Liver (tissue), 9 donors: Measurements from ENCODE around the gene IFT20. TPM values are rescaled to one million over a fixed set of nuclear protein-coding genes. Genes with fewer than 3 reads are reported as not detected.

Source experiments
- DNase-seq: peaks from one replicate; pipeline ENCODE4 v3.0.0-alpha.2; 2017; ENCODE audit warnings: low spot score
- H3K27ac ChIP-seq, 2 donors: one replicate each; pipeline ENCODE4 v1.7.0; 2013; ENCODE audit warnings: inconsistent platforms in 2 of 2, low read length in 2 of 2, control low read depth in 1 of 2, low read depth in 1 of 2, mild to moderate bottlenecking in 1 of 2
- H3K27me3 ChIP-seq, 4 donors: one replicate each; pipeline versions ENCODE4 v1.6.1 to v1.7.0; 2013; ENCODE audit warnings: low read length in 3 of 4, inconsistent platforms in 1 of 4, mild to moderate bottlenecking in 1 of 4, moderate library complexity in 1 of 4; ENCODE audit not compliant: control insufficient read depth in 4 of 4, insufficient read depth in 4 of 4
- H3K36me3 ChIP-seq, 4 donors: one replicate each; pipeline versions ENCODE4 v1.6.1 to v1.7.0; 2013; ENCODE audit warnings: low read length in 3 of 4, mild to moderate bottlenecking in 3 of 4, low read depth in 1 of 4, moderate library complexity in 1 of 4; ENCODE audit not compliant: control insufficient read depth in 4 of 4, insufficient read depth in 3 of 4
- H3K4me1 ChIP-seq, 4 donors: one replicate each; pipeline versions ENCODE4 v1.6.1 to v1.7.0; 2013; ENCODE audit warnings: low read length in 3 of 4, mild to moderate bottlenecking in 3 of 4, moderate library complexity in 1 of 4; ENCODE audit not compliant: control insufficient read depth in 4 of 4, insufficient read depth in 4 of 4
- H3K4me3 ChIP-seq, 3 donors: one replicate each; pipeline versions ENCODE4 v1.6.1 to v1.7.0; 2013; ENCODE audit warnings: low read length in 3 of 3, control low read depth in 1 of 3, low read depth in 1 of 3, mild to moderate bottlenecking in 1 of 3
- H3K9ac ChIP-seq, 2 donors: one replicate each; pipeline ENCODE4 v1.7.0; 2013; ENCODE audit warnings: low read length in 2 of 2, mild to moderate bottlenecking in 2 of 2, moderate library complexity in 2 of 2, control low read depth in 1 of 2, low read depth in 1 of 2
- H3K9me3 ChIP-seq, 4 donors: one replicate each; pipeline versions ENCODE4 v1.6.1 to v1.7.0; 2013; ENCODE audit warnings: low read length in 3 of 4; ENCODE audit not compliant: control insufficient read depth in 4 of 4
- ATF3 ChIP-seq: IDR thresholded peaks from 2 replicates; pipeline ENCODE4 v1.6.1; 2016; ENCODE audit warnings: antibody characterized with exemption
- EGR1 ChIP-seq, 2 donors: IDR thresholded peaks; 2 replicates each; pipeline ENCODE4 v1.6.1; 2016 to 2018; ENCODE audit warnings: antibody characterized with exemption in 2 of 2, low read depth in 2 of 2
- FOXA1 ChIP-seq: IDR thresholded peaks from 2 replicates; pipeline ENCODE4 v1.6.1; 2016; ENCODE audit warnings: antibody characterized with exemption
- FOXA2 ChIP-seq: IDR thresholded peaks from 2 replicates; pipeline ENCODE4 v1.6.1; 2016; ENCODE audit warnings: antibody characterized with exemption
- GABPA ChIP-seq, 2 donors: IDR thresholded peaks in 1 of 2; conservative IDR thresholded peaks in 1 of 2; 2 replicates each; pipeline ENCODE4 v1.6.1; 2016; ENCODE audit warnings: antibody characterized with exemption in 2 of 2, mild to moderate bottlenecking in 1 of 2, moderate library complexity in 1 of 2
- HNF4A ChIP-seq, 2 donors: conservative IDR thresholded peaks; 2 replicates each; pipeline ENCODE4 v1.6.1; 2016; ENCODE audit warnings: antibody characterized with exemption in 2 of 2, mild to moderate bottlenecking in 2 of 2
- HNF4G ChIP-seq: IDR thresholded peaks from 2 replicates; pipeline ENCODE4 v1.6.1; 2016; ENCODE audit warnings: antibody characterized with exemption
- JUND ChIP-seq, 2 donors: IDR thresholded peaks; 2 replicates each; pipeline ENCODE4 v1.6.1; 2016; ENCODE audit warnings: antibody characterized with exemption in 2 of 2
- NR2F2 ChIP-seq: IDR thresholded peaks from 2 replicates; pipeline ENCODE4 v1.6.1; 2016; ENCODE audit warnings: antibody characterized with exemption
- RAD21 ChIP-seq, 2 donors: IDR thresholded peaks; 2 replicates each; pipeline ENCODE4 v1.6.1; 2016; ENCODE audit warnings: antibody characterized with exemption in 2 of 2, mild to moderate bottlenecking in 2 of 2
- RXRA ChIP-seq, 2 donors: IDR thresholded peaks; 2 replicates each; pipeline ENCODE4 v1.6.1; 2017 to 2018; ENCODE audit warnings: antibody characterized with exemption in 2 of 2, mild to moderate bottlenecking in 1 of 2
- SP1 ChIP-seq: IDR thresholded peaks from 2 replicates; pipeline ENCODE4 v1.6.1; 2018; ENCODE audit warnings: antibody characterized with exemption, mild to moderate bottlenecking
- TAF1 ChIP-seq: conservative IDR thresholded peaks from 2 replicates; pipeline ENCODE4 v1.6.1; 2016; ENCODE audit warnings: antibody characterized with exemption, mild to moderate bottlenecking
- YY1 ChIP-seq: IDR thresholded peaks from 2 replicates; pipeline ENCODE4 v1.6.1; 2016; ENCODE audit warnings: antibody characterized with exemption, mild to moderate bottlenecking
- ZBTB33 ChIP-seq: IDR thresholded peaks from 2 replicates; pipeline ENCODE4 v1.6.1; 2016; ENCODE audit warnings: antibody characterized with exemption
- WGBS: extraction: QIAGEN DNeasy Blood & Tissue Kit; methylation state at CpG from one replicate; pipeline ENCODE4 v1.1.7; 2013; 5-methylcytosine and 5-hydroxymethylcytosine counted together
- polyA plus RNA-seq, 2 donors: library from polyadenylated mRNA; stranded (reverse) in 1 of 2; unstranded in 1 of 2; fragments of 200-250 nt in 1 of 2; fragments of >200 nt in 1 of 2; fragmentation: Nextera tagmentation in 1 of 2; extraction: Ambion mirVana in 1 of 2; gene quantifications; one replicate each; pipeline versions ENCODE4 v1.2.1 to v1.2.3, GENCODE V29; 2013 to 2015
- total RNA-seq, 2 donors: library from RNA; depleted of rRNA; stranded (reverse); fragments of >200 nt; gene quantifications; one replicate each; pipeline ENCODE4 v1.2.3, GENCODE V29; 2014
- TF ChIP-seq, protein P1 (sequence below): fragments of 150-350 bp; IDR thresholded peaks from 2 replicates; pipeline ENCODE4 v1.5.1; 2017; ENCODE audit warnings: improper control_type of control experiment, low read depth, low read length; ENCODE audit not compliant: missing input control
- TF ChIP-seq, protein P2 (sequence below): IDR thresholded peaks from 2 replicates; pipeline ENCODE4 v1.6.1; 2016; ENCODE audit warnings: antibody characterized with exemption, mild to moderate bottlenecking
- TF ChIP-seq, protein P3 (sequence below): IDR thresholded peaks from 2 replicates; pipeline ENCODE4 v1.6.1; 2016; ENCODE audit warnings: antibody characterized with exemption
- donor health status: healthy.
- donor health status: healthy.
- donor health status: healthy.
- donor health status: healthy.
- donor health status: healthy.

IFT20 gene
- total and polyA plus RNA-seq, 4 donors: 15.5 to 37.1 (median 24.7) TPM

GRCh38 chr17:28295677-28296578 lies 39.3 kb downstream of the IFT20 start:
- H3K4me1 ChIP-seq: peaks cover 0 to 2% (median 0%) of the 10 kb centered on the region in 4 donors
- 80% methylated on average over 3 of the region's 3 CpGs for WGBS
- no peak overlapping the region for H3K27ac ChIP-seq
- no peaks in the 10 kb centered on the region for H3K27me3 ChIP-seq
- no peak overlapping the region for H3K9ac ChIP-seq
- no peak for DNase-seq
- no peaks in the 10 kb centered on the region for H3K9me3 ChIP-seq
- TF ChIP-seq NR2F2: no peak
- TF ChIP-seq ZBTB33: no peak
- TF ChIP-seq HNF4G: no peak
- TF ChIP-seq HNF4A (conservative IDR thresholded peaks at IDR 0.05): no peak
- no peak for TF ChIP-seq YY1
- no peak for TF ChIP-seq ATF3
- TF ChIP-seq FOXA1: no peak
- no peak for TF ChIP-seq TAF1
- TF ChIP-seq RAD21 (IDR thresholded peaks at IDR 0.05): no peak
- TF ChIP-seq, protein P1, sequence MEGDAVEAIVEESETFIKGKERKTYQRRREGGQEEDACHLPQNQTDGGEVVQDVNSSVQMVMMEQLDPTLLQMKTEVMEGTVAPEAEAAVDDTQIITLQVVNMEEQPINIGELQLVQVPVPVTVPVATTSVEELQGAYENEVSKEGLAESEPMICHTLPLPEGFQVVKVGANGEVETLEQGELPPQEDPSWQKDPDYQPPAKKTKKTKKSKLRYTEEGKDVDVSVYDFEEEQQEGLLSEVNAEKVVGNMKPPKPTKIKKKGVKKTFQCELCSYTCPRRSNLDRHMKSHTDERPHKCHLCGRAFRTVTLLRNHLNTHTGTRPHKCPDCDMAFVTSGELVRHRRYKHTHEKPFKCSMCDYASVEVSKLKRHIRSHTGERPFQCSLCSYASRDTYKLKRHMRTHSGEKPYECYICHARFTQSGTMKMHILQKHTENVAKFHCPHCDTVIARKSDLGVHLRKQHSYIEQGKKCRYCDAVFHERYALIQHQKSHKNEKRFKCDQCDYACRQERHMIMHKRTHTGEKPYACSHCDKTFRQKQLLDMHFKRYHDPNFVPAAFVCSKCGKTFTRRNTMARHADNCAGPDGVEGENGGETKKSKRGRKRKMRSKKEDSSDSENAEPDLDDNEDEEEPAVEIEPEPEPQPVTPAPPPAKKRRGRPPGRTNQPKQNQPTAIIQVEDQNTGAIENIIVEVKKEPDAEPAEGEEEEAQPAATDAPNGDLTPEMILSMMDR: no peak
- no peak for TF ChIP-seq SP1
- no peak for TF ChIP-seq FOXA2
- no peak for TF ChIP-seq EGR1 (IDR thresholded peaks at IDR 0.05; ENCODE audit: low read depth in 2 of 2)
- no peak overlapping the region for H3K4me3 ChIP-seq
- no peaks in the 10 kb centered on the region for H3K36me3 ChIP-seq

DNA sequence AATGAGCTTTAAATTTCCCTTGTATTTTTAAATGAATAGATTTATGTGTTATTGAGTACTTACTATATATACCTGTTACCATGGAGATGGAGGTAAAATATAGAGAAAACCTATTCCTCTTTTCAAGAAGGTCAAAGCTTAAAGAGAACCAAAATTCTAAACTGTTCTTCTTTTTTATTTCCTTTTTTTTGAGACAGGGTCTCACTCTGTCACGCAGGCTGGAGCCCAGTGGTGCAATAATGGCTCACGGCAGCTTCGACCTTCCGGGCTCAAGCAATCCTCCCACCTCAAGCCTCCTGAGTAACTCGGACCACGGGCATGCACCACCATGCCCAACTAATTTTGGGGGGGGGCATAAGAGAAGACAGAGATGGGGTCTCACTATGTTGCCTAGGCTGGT lies 41.3 kb downstream of the IFT20 start:
- no peaks in the 10 kb centered on the region for H3K36me3 ChIP-seq
- no peak overlapping the region for H3K9ac ChIP-seq
- WGBS: 82% methylated on average over 6 of the region's 6 CpGs
- H3K27me3 ChIP-seq: no peaks in the 10 kb centered on the region
- H3K4me1 ChIP-seq: no peaks in the 10 kb centered on the region
- H3K4me3 ChIP-seq: no peak overlapping the region
- H3K27ac ChIP-seq: no peak overlapping the region
- no peaks in the 10 kb centered on the region for H3K9me3 ChIP-seq
- DNase-seq: no peak
- TF ChIP-seq SP1 (no peak), EGR1 (IDR thresholded peaks at IDR 0.05; ENCODE audit: low read depth in 2 of 2) (no peak), RXRA (IDR thresholded peaks at IDR 0.05) (no peak), RAD21 (IDR thresholded peaks at IDR 0.05) (no peak), HNF4A (conservative IDR thresholded peaks at IDR 0.05) (no peak), FOXA1 (no peak), YY1 (no peak), ZBTB33 (no peak), NR2F2 (no peak), JUND (IDR thresholded peaks at IDR 0.05) (no peak), FOXA2 (no peak), GABPA (IDR thresholded peaks at IDR 0.05 in 1 of 2, conservative IDR thresholded peaks at IDR 0.05 in 1 of 2) (no peak)
- TF ChIP-seq, protein P1: no peak
- TF ChIP-seq, protein P2, sequence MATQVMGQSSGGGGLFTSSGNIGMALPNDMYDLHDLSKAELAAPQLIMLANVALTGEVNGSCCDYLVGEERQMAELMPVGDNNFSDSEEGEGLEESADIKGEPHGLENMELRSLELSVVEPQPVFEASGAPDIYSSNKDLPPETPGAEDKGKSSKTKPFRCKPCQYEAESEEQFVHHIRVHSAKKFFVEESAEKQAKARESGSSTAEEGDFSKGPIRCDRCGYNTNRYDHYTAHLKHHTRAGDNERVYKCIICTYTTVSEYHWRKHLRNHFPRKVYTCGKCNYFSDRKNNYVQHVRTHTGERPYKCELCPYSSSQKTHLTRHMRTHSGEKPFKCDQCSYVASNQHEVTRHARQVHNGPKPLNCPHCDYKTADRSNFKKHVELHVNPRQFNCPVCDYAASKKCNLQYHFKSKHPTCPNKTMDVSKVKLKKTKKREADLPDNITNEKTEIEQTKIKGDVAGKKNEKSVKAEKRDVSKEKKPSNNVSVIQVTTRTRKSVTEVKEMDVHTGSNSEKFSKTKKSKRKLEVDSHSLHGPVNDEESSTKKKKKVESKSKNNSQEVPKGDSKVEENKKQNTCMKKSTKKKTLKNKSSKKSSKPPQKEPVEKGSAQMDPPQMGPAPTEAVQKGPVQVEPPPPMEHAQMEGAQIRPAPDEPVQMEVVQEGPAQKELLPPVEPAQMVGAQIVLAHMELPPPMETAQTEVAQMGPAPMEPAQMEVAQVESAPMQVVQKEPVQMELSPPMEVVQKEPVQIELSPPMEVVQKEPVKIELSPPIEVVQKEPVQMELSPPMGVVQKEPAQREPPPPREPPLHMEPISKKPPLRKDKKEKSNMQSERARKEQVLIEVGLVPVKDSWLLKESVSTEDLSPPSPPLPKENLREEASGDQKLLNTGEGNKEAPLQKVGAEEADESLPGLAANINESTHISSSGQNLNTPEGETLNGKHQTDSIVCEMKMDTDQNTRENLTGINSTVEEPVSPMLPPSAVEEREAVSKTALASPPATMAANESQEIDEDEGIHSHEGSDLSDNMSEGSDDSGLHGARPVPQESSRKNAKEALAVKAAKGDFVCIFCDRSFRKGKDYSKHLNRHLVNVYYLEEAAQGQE: no peak
- TF ChIP-seq, protein P3, sequence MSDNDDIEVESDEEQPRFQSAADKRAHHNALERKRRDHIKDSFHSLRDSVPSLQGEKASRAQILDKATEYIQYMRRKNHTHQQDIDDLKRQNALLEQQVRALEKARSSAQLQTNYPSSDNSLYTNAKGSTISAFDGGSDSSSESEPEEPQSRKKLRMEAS: no peak
